ENCODE measurements around the gene EVL.

EVL gene

DNA sequence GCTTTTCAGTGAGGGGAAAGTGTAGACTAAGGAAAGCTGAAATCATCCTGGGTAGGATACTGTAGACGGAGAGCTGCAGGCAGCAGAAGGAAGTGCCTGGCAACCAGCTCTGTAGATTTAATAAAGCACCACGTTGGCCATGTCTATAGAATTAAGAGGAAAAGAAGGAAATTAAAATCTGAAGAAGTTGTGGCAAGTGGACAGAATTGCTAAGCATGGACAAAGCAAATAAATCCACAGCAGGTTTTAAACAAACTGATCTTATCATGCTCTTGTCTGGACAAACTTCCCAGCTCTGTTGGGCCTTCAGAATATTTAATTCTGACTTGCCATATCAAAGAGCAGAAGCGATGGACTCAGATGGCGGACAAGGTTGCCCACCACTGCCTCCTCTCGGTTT, 27.2 kb upstream of the EVL start:
- no peak overlapping the region for H3K4me3 ChIP-seq (ENCODE audit: low read depth, low read length)
- H2AFZ ChIP-seq (ENCODE audit: low read length, unreplicated experiment) = no peak overlapping the region
- H3K27me3 ChIP-seq (ENCODE audit: insufficient read depth, low read length) = no peaks in the 10 kb centered on the region
- H3K27ac ChIP-seq (ENCODE audit: low read depth, low read length) = no peak overlapping the region
- H3K36me3 ChIP-seq (ENCODE audit: insufficient read depth, low read length) = no peaks in the 10 kb centered on the region
- peaks cover 24% of the 10 kb centered on the region for H3K4me1 ChIP-seq (ENCODE audit: control insufficient read depth, insufficient read depth, low read length, unreplicated experiment)
- peaks cover 16% of the 10 kb centered on the region for H3K79me2 ChIP-seq (ENCODE audit: control insufficient read depth, insufficient read depth, low read length, unreplicated experiment)

DNA sequence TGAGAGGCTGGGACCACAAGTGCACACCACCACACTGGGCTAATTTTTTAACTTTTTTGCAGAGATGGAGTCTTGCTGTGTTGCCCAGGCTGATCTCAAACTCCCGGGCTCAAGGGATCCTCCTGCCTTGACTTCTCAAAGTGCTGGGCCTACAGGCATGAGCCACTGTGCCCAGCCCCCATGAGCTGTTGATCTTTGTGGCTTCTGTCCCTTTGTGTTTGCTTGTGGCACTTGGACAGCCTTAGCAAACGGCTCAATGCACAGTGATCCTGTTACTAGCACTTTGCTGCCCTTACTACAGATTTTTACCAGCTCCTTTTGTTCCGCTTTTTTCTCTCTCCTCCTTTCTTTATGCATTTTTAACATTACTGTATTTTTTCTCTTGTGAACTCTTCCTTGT, 25.3 kb upstream of the EVL start:
- H3K27ac ChIP-seq (ENCODE audit: low read depth, low read length) = no peak overlapping the region

DNA sequence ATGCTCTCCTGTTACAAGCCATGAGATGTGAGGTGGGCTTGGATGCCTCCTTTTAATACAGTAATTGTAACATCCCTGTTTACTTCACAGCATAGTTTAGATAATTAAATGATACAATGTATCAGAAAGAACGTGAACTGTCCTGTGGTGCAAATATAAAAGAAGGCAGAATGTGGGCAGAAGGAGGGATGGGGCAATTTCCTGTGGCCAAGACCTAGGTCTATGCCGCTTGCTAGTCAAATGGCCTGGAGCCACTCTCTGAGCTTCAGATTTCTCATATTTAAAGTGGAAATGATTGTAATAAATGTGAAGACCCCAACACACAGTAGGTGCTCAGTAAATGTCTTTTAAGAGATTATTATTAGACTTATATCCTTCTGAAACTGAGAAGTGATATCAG, 24.0 kb upstream of the EVL start:
- H3K79me2 ChIP-seq (ENCODE audit: control insufficient read depth, insufficient read depth, low read length, unreplicated experiment) = no peaks in the 10 kb centered on the region
- no peak overlapping the region for H2AFZ ChIP-seq (ENCODE audit: low read length, unreplicated experiment)
- no peaks in the 10 kb centered on the region for H3K27me3 ChIP-seq (ENCODE audit: insufficient read depth, low read length)
- H3K36me3 ChIP-seq (ENCODE audit: insufficient read depth, low read length) = no peaks in the 10 kb centered on the region
- no peaks in the 10 kb centered on the region for H3K4me1 ChIP-seq (ENCODE audit: control insufficient read depth, insufficient read depth, low read length, unreplicated experiment)
- no peak overlapping the region for H3K4me3 ChIP-seq (ENCODE audit: low read depth, low read length)
- no peak overlapping the region for H3K27ac ChIP-seq (ENCODE audit: low read depth, low read length)

More for the DNA sequence above, 25.3 kb upstream of the EVL start:
- Histone ChIP-seq H3K36me3 (ENCODE audit: insufficient read depth, low read length) (no peaks in the 10 kb centered on the region), H2AFZ (ENCODE audit: low read length, unreplicated experiment) (no peak overlapping the region), H3K27me3 (ENCODE audit: insufficient read depth, low read length) (no peaks in the 10 kb centered on the region), H3K4me1 (ENCODE audit: control insufficient read depth, insufficient read depth, low read length, unreplicated experiment) (peaks cover 8% of the 10 kb centered on the region), H3K4me3 (ENCODE audit: low read depth, low read length) (no peak overlapping the region), H3K79me2 (ENCODE audit: control insufficient read depth, insufficient read depth, low read length, unreplicated experiment) (peaks cover 7% of the 10 kb centered on the region)

DNA sequence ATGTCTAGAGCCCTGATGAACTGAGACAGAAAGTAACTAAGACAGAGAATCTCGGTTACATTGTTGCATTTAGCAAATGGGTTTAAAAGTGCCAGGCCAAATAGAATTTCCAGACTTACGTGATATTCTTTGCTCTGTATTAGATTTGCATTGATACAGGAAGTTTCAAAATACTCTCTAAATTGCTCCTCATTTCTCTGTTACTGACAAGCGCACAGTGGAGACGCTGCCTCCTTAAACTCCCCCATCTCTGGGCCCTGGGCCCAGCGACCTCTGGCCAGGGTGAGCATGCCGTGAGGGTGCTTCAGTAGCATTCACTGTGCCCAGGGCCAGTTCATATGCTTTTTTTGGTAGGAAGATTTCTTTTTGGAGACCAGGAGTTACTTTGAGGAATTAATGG, 22.9 kb upstream of the EVL start:
- Histone ChIP-seq H3K27ac (ENCODE audit: low read depth, low read length) (no peak overlapping the region), H2AFZ (ENCODE audit: low read length, unreplicated experiment) (no peak overlapping the region), H3K79me2 (ENCODE audit: control insufficient read depth, insufficient read depth, low read length, unreplicated experiment) (no peaks in the 10 kb centered on the region)

DNA sequence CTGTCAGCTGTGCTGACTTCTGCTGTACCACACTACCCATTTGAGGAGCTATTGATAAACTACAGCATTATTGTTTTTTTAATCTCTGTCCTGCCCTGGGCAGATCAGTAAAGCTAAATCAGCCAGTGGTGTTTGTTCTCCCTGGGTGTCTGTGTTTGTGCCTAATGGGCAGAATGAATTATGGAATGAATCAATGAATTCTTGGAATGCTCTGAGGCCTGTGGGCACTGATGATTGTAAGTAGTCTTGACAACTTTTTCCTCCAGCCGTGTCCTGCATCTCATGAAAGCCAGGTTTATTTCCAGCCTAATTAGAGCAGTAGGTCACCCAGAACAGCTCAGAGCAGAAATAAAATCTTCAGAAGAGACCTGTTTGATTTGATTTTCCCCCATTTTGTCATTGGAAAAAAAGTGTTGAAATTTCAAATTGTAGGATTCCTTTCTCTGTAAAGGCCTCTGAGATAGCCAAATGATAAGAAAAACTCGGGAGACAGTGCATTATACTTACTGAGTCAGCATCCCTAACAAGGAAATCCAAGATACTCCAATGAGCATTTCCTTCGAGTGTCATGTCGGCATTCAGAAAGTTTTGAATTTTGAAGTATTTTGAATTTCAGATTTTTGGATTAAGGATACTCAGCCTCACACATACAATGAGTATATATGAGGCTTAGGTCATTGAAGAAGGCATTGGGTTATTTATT, 19.4 kb upstream of the EVL start:
- no peak overlapping the region for H3K4me3 ChIP-seq (ENCODE audit: low read depth, low read length)
- no peak overlapping the region for H3K27ac ChIP-seq (ENCODE audit: low read depth, low read length)
- no peak overlapping the region for H2AFZ ChIP-seq (ENCODE audit: low read length, unreplicated experiment)
- no peaks in the 10 kb centered on the region for H3K79me2 ChIP-seq (ENCODE audit: control insufficient read depth, insufficient read depth, low read length, unreplicated experiment)
- no peaks in the 10 kb centered on the region for H3K36me3 ChIP-seq (ENCODE audit: insufficient read depth, low read length)
- no peaks in the 10 kb centered on the region for H3K27me3 ChIP-seq (ENCODE audit: insufficient read depth, low read length)
- peaks cover 17% of the 10 kb centered on the region for H3K4me1 ChIP-seq (ENCODE audit: control insufficient read depth, insufficient read depth, low read length, unreplicated experiment)

More for the DNA sequence above, 22.9 kb upstream of the EVL start:
- Histone ChIP-seq H3K4me3 (ENCODE audit: low read depth, low read length) (no peak overlapping the region), H3K4me1 (ENCODE audit: control insufficient read depth, insufficient read depth, low read length, unreplicated experiment) (no peaks in the 10 kb centered on the region), H3K27me3 (ENCODE audit: insufficient read depth, low read length) (no peaks in the 10 kb centered on the region), H3K36me3 (ENCODE audit: insufficient read depth, low read length) (no peaks in the 10 kb centered on the region)

DNA sequence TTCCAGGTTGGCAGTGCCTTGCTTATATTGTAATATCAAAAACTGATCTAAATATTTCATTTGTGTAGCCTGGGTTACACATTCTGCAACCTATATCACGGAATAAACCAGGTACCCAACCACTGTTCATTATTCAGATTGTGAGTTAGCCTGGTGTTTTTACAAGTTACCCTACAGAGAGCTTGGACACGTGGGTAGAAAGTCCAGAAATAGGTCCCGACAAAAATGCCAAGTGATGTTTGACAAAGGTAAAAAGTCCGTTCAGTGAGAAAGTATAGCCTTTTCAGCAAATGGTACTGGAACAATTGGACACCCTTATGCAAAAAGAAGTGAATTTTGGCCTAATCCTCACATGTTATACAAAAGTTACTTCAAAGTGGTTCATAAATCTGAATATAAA, 17.6 kb upstream of the EVL start:
- Histone ChIP-seq H3K4me1 (ENCODE audit: control insufficient read depth, insufficient read depth, low read length, unreplicated experiment) (peaks cover 17% of the 10 kb centered on the region), H3K79me2 (ENCODE audit: control insufficient read depth, insufficient read depth, low read length, unreplicated experiment) (no peaks in the 10 kb centered on the region), H3K36me3 (ENCODE audit: insufficient read depth, low read length) (no peaks in the 10 kb centered on the region), H3K27ac (ENCODE audit: low read depth, low read length) (no peak overlapping the region), H3K27me3 (ENCODE audit: insufficient read depth, low read length) (no peaks in the 10 kb centered on the region), H3K4me3 (ENCODE audit: low read depth, low read length) (no peak overlapping the region), H2AFZ (ENCODE audit: low read length, unreplicated experiment) (no peak overlapping the region)

DNA sequence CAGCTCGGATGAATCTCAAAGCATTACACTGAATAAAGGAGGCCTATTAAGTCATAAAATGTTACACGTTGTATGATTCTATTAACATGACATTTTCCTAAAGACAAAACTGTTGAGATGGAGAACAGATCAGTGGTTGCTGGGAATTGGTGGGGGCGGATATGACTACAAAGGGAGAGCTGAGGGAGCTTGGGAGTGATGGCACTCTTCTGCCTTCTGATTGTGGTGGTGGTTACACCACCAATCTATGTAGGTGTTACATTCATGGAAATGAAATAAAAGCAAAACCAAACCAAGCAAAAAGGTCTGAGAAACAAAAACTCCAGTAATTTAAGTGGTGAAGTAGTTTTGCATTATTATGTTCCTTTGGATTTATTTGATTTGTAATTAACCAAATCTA, 16.4 kb upstream of the EVL start:
- Histone ChIP-seq H3K4me3 (ENCODE audit: low read depth, low read length) (no peak overlapping the region), H3K36me3 (ENCODE audit: insufficient read depth, low read length) (no peaks in the 10 kb centered on the region), H3K79me2 (ENCODE audit: control insufficient read depth, insufficient read depth, low read length, unreplicated experiment) (no peaks in the 10 kb centered on the region), H3K27me3 (ENCODE audit: insufficient read depth, low read length) (no peaks in the 10 kb centered on the region), H3K4me1 (ENCODE audit: control insufficient read depth, insufficient read depth, low read length, unreplicated experiment) (peaks cover 17% of the 10 kb centered on the region), H3K27ac (ENCODE audit: low read depth, low read length) (0 out of 2 replicates have a peak overlapping the region, but pooled peaks have one; percentile 21), H2AFZ (ENCODE audit: low read length, unreplicated experiment) (no peak overlapping the region)

DNA sequence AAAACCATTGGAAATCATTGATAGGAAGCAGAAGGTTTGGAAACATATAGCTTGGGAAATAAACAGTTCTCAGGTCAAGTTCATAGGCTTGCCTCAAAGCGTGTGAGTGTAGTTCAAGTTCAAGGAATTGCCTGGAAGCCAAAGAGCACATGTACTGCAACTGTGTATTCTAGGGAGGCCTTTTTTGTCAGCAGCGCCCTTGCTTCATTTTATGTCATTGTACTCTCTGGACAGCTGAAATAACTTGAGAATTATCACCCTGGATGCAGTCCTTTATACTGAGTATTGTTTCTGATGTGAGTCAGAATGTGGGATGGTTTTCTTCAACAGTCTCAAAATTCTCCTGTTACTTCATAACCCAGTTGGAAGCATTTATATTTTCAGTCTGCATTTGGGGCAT, 16.0 kb upstream of the EVL start:
- no peak overlapping the region for H3K4me3 ChIP-seq (ENCODE audit: low read depth, low read length)
- no peaks in the 10 kb centered on the region for H3K27me3 ChIP-seq (ENCODE audit: insufficient read depth, low read length)
- H3K79me2 ChIP-seq (ENCODE audit: control insufficient read depth, insufficient read depth, low read length, unreplicated experiment) = no peaks in the 10 kb centered on the region
- H2AFZ ChIP-seq (ENCODE audit: low read length, unreplicated experiment) = no peak overlapping the region
- H3K36me3 ChIP-seq (ENCODE audit: insufficient read depth, low read length) = no peaks in the 10 kb centered on the region
- 0 out of 2 replicates have a peak overlapping the region, but pooled peaks have one; percentile 21 for H3K27ac ChIP-seq (ENCODE audit: low read depth, low read length)
- peaks cover 17% of the 10 kb centered on the region for H3K4me1 ChIP-seq (ENCODE audit: control insufficient read depth, insufficient read depth, low read length, unreplicated experiment)

DNA sequence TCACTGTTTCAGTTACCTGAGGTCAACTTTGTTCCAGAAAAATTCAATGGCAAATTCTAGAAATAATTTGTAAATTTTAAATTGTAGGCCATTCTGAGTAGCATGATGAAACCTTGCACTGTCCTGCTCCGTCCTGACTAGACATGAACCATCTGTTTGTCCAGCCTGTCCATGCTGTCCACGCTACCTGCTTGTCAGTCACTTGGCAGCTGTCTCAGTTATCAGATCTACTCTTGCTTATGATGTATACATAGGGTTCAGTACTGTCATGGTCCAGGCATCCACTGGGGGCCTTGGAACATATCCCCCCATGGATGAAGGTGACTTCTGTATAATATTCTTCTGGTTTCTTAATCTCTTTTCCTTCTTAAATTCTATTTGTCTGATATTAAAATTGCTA, 14.1 kb upstream of the EVL start:
- Histone ChIP-seq H2AFZ (ENCODE audit: low read length, unreplicated experiment) (no peak overlapping the region), H3K4me3 (ENCODE audit: low read depth, low read length) (no peak overlapping the region), H3K79me2 (ENCODE audit: control insufficient read depth, insufficient read depth, low read length, unreplicated experiment) (no peaks in the 10 kb centered on the region), H3K27me3 (ENCODE audit: insufficient read depth, low read length) (no peaks in the 10 kb centered on the region), H3K36me3 (ENCODE audit: insufficient read depth, low read length) (no peaks in the 10 kb centered on the region), H3K27ac (ENCODE audit: low read depth, low read length) (no peak overlapping the region), H3K4me1 (ENCODE audit: control insufficient read depth, insufficient read depth, low read length, unreplicated experiment) (peaks cover 17% of the 10 kb centered on the region)

DNA sequence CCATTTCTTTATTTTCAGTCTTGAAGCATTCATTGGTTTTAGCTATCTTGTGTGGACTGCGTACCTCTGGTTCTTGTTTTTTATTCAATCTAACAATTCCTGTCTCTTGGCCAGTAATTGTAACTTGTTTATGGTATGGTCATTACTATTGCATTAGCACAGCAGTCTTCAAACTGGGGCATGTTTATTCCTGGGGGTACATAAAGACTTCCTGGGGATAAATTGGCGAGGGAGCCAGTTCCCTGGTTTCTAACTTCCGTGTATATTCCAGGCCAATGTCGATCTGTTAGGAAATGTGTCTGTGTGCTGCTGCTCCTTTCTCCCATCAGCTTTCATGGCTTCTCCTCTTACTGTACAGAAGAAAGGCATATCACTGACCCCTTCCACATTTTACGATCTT, 13.7 kb upstream of the EVL start:
- Histone ChIP-seq H3K79me2 (ENCODE audit: control insufficient read depth, insufficient read depth, low read length, unreplicated experiment) (no peaks in the 10 kb centered on the region), H3K27me3 (ENCODE audit: insufficient read depth, low read length) (no peaks in the 10 kb centered on the region), H3K4me3 (ENCODE audit: low read depth, low read length) (no peak overlapping the region), H3K27ac (ENCODE audit: low read depth, low read length) (no peak overlapping the region), H3K4me1 (ENCODE audit: control insufficient read depth, insufficient read depth, low read length, unreplicated experiment) (peaks cover 17% of the 10 kb centered on the region), H2AFZ (ENCODE audit: low read length, unreplicated experiment) (no peak overlapping the region), H3K36me3 (ENCODE audit: insufficient read depth, low read length) (no peaks in the 10 kb centered on the region)

DNA sequence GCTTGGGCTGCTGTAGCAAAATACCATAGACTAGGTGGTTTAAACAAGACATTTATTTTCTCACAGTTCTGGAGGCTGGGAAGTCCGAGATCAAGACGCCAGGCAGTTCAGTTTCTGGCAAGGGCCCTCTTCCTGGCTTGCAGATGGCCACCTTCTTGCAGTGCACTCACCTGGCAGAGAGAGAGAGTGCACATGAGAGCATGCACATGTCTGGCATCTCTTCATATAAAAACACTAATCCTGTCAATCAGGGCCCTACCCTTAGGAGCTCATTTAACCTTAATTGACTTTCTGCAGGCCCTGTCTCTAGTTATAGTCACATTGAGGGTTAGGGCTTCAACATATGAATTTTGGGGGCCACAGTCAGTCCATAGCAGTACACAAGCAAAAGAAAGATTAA, 12.4 kb upstream of the EVL start:
- Histone ChIP-seq H3K79me2 (ENCODE audit: control insufficient read depth, insufficient read depth, low read length, unreplicated experiment) (no peaks in the 10 kb centered on the region), H3K36me3 (ENCODE audit: insufficient read depth, low read length) (no peaks in the 10 kb centered on the region), H3K27ac (ENCODE audit: low read depth, low read length) (no peak overlapping the region), H2AFZ (ENCODE audit: low read length, unreplicated experiment) (no peak overlapping the region), H3K27me3 (ENCODE audit: insufficient read depth, low read length) (no peaks in the 10 kb centered on the region), H3K4me1 (ENCODE audit: control insufficient read depth, insufficient read depth, low read length, unreplicated experiment) (peaks cover 22% of the 10 kb centered on the region), H3K4me3 (ENCODE audit: low read depth, low read length) (no peak overlapping the region)
